Sigmoid colon (tissue), 7 donors: ENCODE measurements around the gene EVX1. TPM values are rescaled to one million over a fixed set of nuclear protein-coding genes. Genes with fewer than 3 reads are reported as not detected.

Source experiments
- DNase-seq: peaks from one replicate; pipeline ENCODE4 v3.0.0-alpha.2; 2019
- H3K27ac ChIP-seq, 4 donors: fragments of 200-600 bp; sonication (generic); one replicate each; pipeline ENCODE4 v1.5.1; 2016 to 2019; ENCODE audit warnings: mild to moderate bottlenecking in 1 of 4
- H3K27me3 ChIP-seq, 3 donors: fragments of 200-600 bp; sonication (generic); one replicate each; pipeline ENCODE4 v1.5.1; 2019; ENCODE audit warnings: mild to moderate bottlenecking in 1 of 3
- H3K36me3 ChIP-seq, 4 donors: fragments of 200-600 bp; sonication (generic); one replicate each; pipeline ENCODE4 v1.5.1; 2016 to 2019
- H3K4me1 ChIP-seq, 4 donors: fragments of 200-600 bp; sonication (generic); one replicate each; pipeline ENCODE4 v1.5.1; 2017 to 2019
- H3K4me3 ChIP-seq, 4 donors: fragments of 200-600 bp; sonication (generic); one replicate each; pipeline ENCODE4 v1.5.1; 2017 to 2019; ENCODE audit warnings: mild to moderate bottlenecking in 2 of 4, moderate library complexity in 1 of 4
- H3K9me3 ChIP-seq, 4 donors: fragments of 200-600 bp in 3 of 4; sonication (generic) in 3 of 4; one replicate each; pipeline versions ENCODE4 v1.5.1 to v1.6.1; 2013 to 2019
- EP300 ChIP-seq, 4 donors: sonication (generic); formaldehyde crosslinking; IDR thresholded peaks; one replicate each; pipeline ENCODE4 v1.6.1; 2017; ENCODE audit warnings: antibody characterized with exemption in 4 of 4
- POLR2A ChIP-seq, 2 donors: fragments of 450-650 bp; IDR thresholded peaks; one replicate each; pipeline ENCODE4 v1.6.1; 2016; ENCODE audit warnings: antibody characterized with exemption in 2 of 2, mild to moderate bottlenecking in 2 of 2, moderate library complexity in 2 of 2
- POLR2AphosphoS5 ChIP-seq, 4 donors: sonication (generic); formaldehyde crosslinking; IDR thresholded peaks; one replicate each; pipeline ENCODE4 v1.6.1; 2017; ENCODE audit warnings: antibody characterized with exemption in 4 of 4
- WGBS, 2 donors: extraction: QIAGEN DNeasy Blood & Tissue Kit; methylation state at CpG; one replicate each; pipeline ENCODE4 v1.1.7; 2013; 5-methylcytosine and 5-hydroxymethylcytosine counted together
- intact Hi-C: fragments of 100-400 bp; cut with DNase I; formaldehyde crosslinking; loops from one replicate; pipeline ENCODE4 v1.15.1; 2023
- polyA plus RNA-seq, 3 donors: library from polyadenylated mRNA; stranded (reverse); fragments of 200-250 nt; gene quantifications; one replicate each; pipeline ENCODE4 v1.2.3, GENCODE V29; 2013
- total RNA-seq, 4 donors: library from RNA; depleted of rRNA; stranded (reverse); fragments of >200 nt; gene quantifications; one replicate each; pipeline ENCODE4 v1.1.0, GENCODE V29; 2016
- TF ChIP-seq, protein P1 (sequence below), 4 experiments: fragments of 450-650 bp in 3 of 4; fragments of 200-600 bp in 1 of 4; IDR thresholded peaks; one replicate each; pipeline ENCODE4 v1.5.1; 2016 to 2019; ENCODE audit warnings: antibody characterized with exemption in 4 of 4, mild to moderate bottlenecking in 3 of 4, moderate library complexity in 2 of 4
- donor health status: healthy with polysubstance abuse.
- donor health status: Bipolar disorder and iron deficiency.
- donor health status: healthy.

The EVX1 gene
- total and polyA plus RNA-seq, 7 donors, result 0.32 to 1.4 (median 1.2) TPM; not detected in 4

DNA sequence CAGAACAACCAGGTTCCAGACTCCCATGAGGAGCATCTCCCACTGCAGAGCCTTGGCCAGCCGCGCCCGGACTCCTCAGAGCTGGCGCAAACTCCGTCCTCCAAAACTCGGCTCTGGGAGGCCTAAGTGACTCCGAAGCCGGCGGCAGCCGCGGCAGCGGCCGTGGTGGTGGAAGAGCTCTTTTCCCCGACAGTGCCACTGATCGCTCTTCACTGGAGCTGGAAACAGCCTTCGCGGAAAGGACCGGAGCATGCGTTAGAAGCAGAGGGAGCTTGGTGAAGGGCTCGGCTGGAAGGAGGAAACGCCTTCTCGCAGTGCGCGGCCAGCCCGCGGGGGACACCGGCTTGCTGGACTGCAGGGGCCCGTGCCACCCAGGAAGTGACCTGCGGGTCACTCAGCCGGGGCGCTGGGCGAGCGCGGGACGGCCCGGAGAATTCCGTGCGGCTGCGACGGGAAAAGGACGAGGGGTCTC, 37.7 kb upstream of the EVX1 start:
- Histone ChIP-seq H3K9me3 (no peaks in the 10 kb centered on the region), H3K27ac (peak overlapping the region in 2 of 4 donors; percentile 2 to 51), H3K4me1 (peaks cover 0 to 31% (median 27%) of the 10 kb centered on the region in 4 donors), H3K27me3 (peaks cover 17 to 77% (median 19%) of the 10 kb centered on the region in 3 donors), H3K36me3 (no peaks in the 10 kb centered on the region), H3K4me3 (peak overlapping the region; percentile 20 to 45 (median 35))
- TF ChIP-seq POLR2AphosphoS5 (IDR thresholded peaks at IDR 0.05) (peak in 1 of 4 donors; percentile 8), EP300 (IDR thresholded peaks at IDR 0.05) (no peak)
- 2 to 6% methylated on average over 41 of the region's 41 CpGs for whole genome bisulfite sequencing, 2 donors
- intact Hi-C loops, result loop anchor here (5.0 to 10.0 kb wide), 4 partner anchors 37 to 1200 kb away; partner anchors contain the start of genes EVX1 and TAX1BP1
- no peak for DNase-seq

DNA sequence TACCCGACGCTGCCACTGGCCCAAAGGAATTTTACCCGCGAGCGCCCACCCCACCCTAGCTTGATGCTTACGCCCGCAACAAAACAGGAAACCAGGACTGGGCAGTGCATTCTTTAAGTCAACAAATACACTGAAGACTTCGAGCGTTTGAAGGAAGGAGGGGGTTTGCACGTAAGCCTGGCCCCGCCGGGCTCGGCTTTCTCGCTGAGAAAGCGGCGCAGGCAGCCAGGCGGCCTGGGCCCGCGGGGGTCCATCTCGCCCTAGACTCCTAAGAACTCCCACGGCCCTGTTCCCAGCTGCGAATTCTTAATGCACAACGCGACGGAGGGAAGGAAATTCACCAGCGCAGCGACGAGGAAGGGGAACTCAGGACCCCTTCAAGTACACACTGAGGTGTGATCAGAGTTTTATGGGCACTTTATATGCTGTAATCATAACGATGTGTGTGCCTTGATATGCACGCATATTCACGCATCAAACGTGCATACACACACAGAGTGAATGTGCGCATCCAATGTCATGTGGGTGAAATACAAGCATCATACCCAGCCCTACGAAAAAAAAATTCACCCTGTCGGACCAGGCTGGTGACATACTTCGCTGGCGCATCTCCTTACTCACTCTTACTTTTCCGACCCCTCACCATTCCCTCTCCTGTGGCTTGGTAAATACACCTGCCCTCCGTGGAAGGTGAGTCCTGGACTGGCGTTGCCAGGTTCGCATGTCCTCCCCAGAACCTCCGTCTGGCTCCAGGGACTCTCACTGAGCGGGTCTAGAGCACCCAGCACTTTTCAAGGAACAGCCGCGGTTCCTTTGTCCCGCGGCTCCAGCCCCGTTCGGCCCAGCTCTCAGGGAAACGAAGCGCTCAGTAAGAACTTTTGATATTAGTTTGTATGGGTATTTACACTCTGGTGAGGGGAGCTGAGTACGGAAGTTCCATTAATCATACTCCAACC, 37.0 kb upstream of the EVX1 start:
- TF ChIP-seq, protein P1, sequence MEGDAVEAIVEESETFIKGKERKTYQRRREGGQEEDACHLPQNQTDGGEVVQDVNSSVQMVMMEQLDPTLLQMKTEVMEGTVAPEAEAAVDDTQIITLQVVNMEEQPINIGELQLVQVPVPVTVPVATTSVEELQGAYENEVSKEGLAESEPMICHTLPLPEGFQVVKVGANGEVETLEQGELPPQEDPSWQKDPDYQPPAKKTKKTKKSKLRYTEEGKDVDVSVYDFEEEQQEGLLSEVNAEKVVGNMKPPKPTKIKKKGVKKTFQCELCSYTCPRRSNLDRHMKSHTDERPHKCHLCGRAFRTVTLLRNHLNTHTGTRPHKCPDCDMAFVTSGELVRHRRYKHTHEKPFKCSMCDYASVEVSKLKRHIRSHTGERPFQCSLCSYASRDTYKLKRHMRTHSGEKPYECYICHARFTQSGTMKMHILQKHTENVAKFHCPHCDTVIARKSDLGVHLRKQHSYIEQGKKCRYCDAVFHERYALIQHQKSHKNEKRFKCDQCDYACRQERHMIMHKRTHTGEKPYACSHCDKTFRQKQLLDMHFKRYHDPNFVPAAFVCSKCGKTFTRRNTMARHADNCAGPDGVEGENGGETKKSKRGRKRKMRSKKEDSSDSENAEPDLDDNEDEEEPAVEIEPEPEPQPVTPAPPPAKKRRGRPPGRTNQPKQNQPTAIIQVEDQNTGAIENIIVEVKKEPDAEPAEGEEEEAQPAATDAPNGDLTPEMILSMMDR (IDR thresholded peaks at IDR 0.05), result no peak
- peak in 1 of 4 donors; percentile 7 for TF ChIP-seq POLR2AphosphoS5 (IDR thresholded peaks at IDR 0.05)
- no peak for TF ChIP-seq POLR2A (IDR thresholded peaks at IDR 0.05)
- intact Hi-C loops, result loop anchor here (5.0 to 10.0 kb wide), 2 partner anchors 37 to 1199 kb away; partner anchors contain the start of gene EVX1

DNA sequence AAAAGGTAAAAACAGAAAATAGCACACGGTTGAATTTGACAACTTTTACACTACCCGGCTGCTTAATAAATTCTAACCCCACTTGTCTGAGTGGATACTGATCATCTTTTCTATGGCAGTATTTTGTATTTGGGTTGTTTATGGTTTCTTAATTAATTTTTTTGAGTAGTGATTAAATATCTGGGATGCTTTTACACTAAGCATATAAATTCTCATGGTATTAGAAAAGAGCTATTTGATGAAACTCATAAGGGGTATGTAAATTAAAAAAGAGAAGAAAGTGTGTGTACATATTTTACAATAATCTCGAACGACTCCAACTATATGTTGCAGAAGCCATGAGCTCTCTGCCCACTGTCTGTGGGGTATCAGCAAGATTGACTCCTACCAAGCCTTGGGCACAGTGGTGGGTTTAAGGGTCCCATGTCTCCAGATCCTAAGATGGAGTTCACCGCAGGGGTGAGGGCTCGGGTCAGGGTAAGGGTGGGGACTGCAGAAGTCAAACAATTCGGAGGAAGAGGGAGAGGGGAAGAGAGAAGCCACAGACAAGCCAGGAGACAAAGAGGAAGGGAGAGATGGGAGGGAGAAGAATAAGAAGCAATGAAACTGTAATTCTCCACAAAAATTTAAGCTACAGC, 35.1 kb upstream of the EVX1 start:
- H3K27me3 ChIP-seq, result peaks cover 17 to 88% (median 19%) of the 10 kb centered on the region in 3 donors

More for the DNA sequence above, 37.0 kb upstream of the EVX1 start:
- no peak for DNase-seq
- peaks cover 17 to 80% (median 20%) of the 10 kb centered on the region in 3 donors for H3K27me3 ChIP-seq
- H3K4me1 ChIP-seq, result peaks cover 0 to 29% (median 27%) of the 10 kb centered on the region in 4 donors
- H3K27ac ChIP-seq, result peak overlapping the region in 2 of 4 donors; percentile 2 to 51
- WGBS, 2 donors, result 4 to 7% methylated on average over 52 of the region's 52 CpGs
- H3K4me3 ChIP-seq, result peak overlapping the region; percentile 20 to 45 (median 35)
- no peaks in the 10 kb centered on the region for H3K9me3 ChIP-seq
- no peaks in the 10 kb centered on the region for H3K36me3 ChIP-seq

GRCh38 chr7:27208998-27209397, 33.6 kb upstream of the EVX1 start:
- H3K27me3 ChIP-seq, result peaks cover 19 to 90% (median 25%) of the 10 kb centered on the region in 3 donors
- no peaks in the 10 kb centered on the region for H3K36me3 ChIP-seq
- H3K4me3 ChIP-seq, result no peak overlapping the region
- 82 to 89% methylated on average over 4 of the region's 4 CpGs for WGBS, 2 donors
- no peaks in the 10 kb centered on the region for H3K9me3 ChIP-seq
- H3K4me1 ChIP-seq, result peaks cover 0 to 23% (median 23%) of the 10 kb centered on the region in 4 donors
- TF ChIP-seq POLR2A (IDR thresholded peaks at IDR 0.05) (no peak), POLR2AphosphoS5 (IDR thresholded peaks at IDR 0.05) (no peak), EP300 (IDR thresholded peaks at IDR 0.05) (no peak)
- TF ChIP-seq, protein P1 (IDR thresholded peaks at IDR 0.05), result no peak
- H3K27ac ChIP-seq, result no peak overlapping the region
- no peak for DNase-seq
- intact Hi-C loops, result loop anchor here (5.0 to 10.0 kb wide), 2 partner anchors 33 to 1196 kb away; partner anchors contain the start of gene EVX1

More for the DNA sequence above, 35.1 kb upstream of the EVX1 start:
- intact Hi-C loops, result loop anchor here (5.0 to 10.0 kb wide), 2 partner anchors 35 to 1197 kb away; partner anchors contain the start of gene EVX1
- Histone ChIP-seq H3K36me3 (no peaks in the 10 kb centered on the region), H3K27ac (no peak overlapping the region), H3K4me3 (no peak overlapping the region), H3K4me1 (peaks cover 0 to 23% (median 21%) of the 10 kb centered on the region in 4 donors), H3K9me3 (no peaks in the 10 kb centered on the region)
- WGBS, 2 donors, result 9 to 33% methylated on average over 7 of the region's 7 CpGs
- TF ChIP-seq POLR2A (IDR thresholded peaks at IDR 0.05) (no peak), POLR2AphosphoS5 (IDR thresholded peaks at IDR 0.05) (no peak), EP300 (IDR thresholded peaks at IDR 0.05) (no peak)
- TF ChIP-seq, protein P1 (IDR thresholded peaks at IDR 0.05), result no peak
- DNase-seq, result no peak
